Measurements from ENCODE around the gene NHLRC2.

GRCh38 chr10:113929522-113929921, 75.1 kb downstream of the NHLRC2 start:
- TF ChIP-seq CTCF (IDR thresholded peaks at IDR 0.05), result no peak
- no peak for TF ChIP-seq EZH2 (IDR thresholded peaks at IDR 0.05; ENCODE audit: borderline replicate concordance, insufficient read depth, low read depth, low read length, poor library complexity, severe bottlenecking)

All from B cell (primary cell).